GM10248 (cell line): Measurements from ENCODE around the gene HEATR5B.
"Not testable (repeated sequence)": the region's sequence is repeated elsewhere in the genome, so short reads cannot be mapped to it uniquely, and the experiment has no call there.

ENCODE experiments used
- CTCF ChIA-PET: fragments of 300-600 bp; sonication (Branson Sonifier 250); formaldehyde crosslinking; extraction: SDS; loops from one replicate; lab custom pipeline; 2021; ENCODE audit warnings: antibody characterized with exemption; lab: Yijun Ruan, JAX
- POLR2A ChIA-PET: fragments of 350-650 bp; sonication (Branson Sonifier 250); formaldehyde crosslinking; extraction: SDS; loops from one replicate; lab custom pipeline; 2020; ENCODE audit warnings: antibody characterized with exemption; lab: Yijun Ruan, JAX
- DNase-seq: peaks from one replicate; pipeline ENCODE4 v3.0.0; 2012; ENCODE audit errors: extremely low spot score
- CTCF ChIP-seq: IDR thresholded peaks from 2 replicates; pipeline ENCODE4 v1.5.1; 2012; ENCODE audit warnings: mild to moderate bottlenecking, low read depth; ENCODE audit errors: extremely low read depth, missing control alignments, control extremely low read depth

The HEATR5B gene

DNA sequence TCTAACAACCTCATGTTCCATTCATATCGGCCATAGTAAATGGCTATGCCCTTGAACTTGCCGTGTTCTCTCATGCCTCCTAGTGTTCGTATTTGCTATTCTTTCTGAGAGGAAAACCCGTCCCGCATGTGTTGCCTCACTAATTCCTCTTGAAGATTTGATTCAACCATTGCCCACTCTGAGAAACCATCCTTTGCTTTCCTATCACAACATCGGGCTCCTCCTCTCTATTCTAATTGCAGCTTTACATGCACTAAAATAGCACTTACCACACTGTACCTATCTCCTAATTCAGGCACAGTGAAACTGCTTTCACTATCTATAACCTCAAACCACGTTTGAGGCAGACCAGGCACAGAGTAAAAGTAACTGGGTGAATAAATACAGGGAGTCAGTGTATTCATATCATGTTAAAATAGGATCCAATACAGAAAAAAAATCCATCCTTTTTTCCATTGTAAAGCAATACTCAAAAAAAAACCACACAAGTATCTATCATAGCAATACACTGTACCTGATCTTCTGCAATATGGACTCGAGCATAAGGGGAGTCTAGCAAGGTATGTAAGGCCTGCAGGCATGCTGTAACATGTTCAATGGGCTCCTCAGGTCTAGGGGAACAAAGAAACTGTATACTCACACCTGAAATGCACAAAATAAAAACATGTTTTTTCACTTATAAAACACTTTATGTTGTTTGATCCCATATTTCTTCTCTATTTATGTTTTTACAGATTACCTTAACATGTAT lies 78.9 kb downstream of the HEATR5B start:
- CTCF ChIA-PET = interaction anchor here (1.2 kb wide), 1 partner anchor 35 kb away, joined by 3 read pairs; no protein-coding TSS in a partner anchor
- peak; percentile 31 for DNase-seq
- POLR2A ChIA-PET = no interaction called here
- TF ChIP-seq CTCF = peak; percentile 39

- ChIA-PET CTCF (interaction anchor here (1.1 to 1.3 kb wide), 5 partner anchors 12 to 28 kb away, joined by 3 to 4 read pairs (median 3); no protein-coding TSS in a partner anchor), POLR2A (no interaction called here)
- no peak for TF ChIP-seq CTCF
- no peak for DNase-seq
Measured at GRCh38 chr2:37000988-37001556, 83.1 kb downstream of the HEATR5B start.

GRCh38 chr2:37000318-37000717 lies 83.9 kb downstream of the HEATR5B start:
- no peak for TF ChIP-seq CTCF
- ChIA-PET POLR2A (no interaction called here), CTCF (no interaction called here)
- no peak for DNase-seq

DNA sequence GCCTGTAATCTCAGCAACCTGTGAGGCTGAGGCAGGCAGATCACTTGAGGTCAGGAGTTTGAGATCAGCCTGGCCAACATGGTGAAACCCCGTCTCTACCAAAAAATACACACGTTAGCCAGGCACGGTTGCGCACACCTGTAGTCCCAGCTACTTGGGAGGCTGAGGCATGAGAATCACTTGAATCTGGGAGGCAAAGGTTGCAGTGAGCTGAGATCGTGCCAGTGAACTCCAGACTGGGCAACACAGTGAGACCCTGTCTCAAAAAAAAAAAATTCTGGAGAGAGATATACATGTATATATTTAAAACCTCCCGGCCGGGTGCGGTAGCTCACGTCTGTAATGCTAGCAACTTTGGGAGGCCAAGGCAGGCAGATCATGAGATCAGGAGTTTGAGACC lies 84.8 kb downstream of the HEATR5B start:
- CTCF ChIA-PET, POLR2A ChIA-PET: not testable (repeated sequence)

DNA sequence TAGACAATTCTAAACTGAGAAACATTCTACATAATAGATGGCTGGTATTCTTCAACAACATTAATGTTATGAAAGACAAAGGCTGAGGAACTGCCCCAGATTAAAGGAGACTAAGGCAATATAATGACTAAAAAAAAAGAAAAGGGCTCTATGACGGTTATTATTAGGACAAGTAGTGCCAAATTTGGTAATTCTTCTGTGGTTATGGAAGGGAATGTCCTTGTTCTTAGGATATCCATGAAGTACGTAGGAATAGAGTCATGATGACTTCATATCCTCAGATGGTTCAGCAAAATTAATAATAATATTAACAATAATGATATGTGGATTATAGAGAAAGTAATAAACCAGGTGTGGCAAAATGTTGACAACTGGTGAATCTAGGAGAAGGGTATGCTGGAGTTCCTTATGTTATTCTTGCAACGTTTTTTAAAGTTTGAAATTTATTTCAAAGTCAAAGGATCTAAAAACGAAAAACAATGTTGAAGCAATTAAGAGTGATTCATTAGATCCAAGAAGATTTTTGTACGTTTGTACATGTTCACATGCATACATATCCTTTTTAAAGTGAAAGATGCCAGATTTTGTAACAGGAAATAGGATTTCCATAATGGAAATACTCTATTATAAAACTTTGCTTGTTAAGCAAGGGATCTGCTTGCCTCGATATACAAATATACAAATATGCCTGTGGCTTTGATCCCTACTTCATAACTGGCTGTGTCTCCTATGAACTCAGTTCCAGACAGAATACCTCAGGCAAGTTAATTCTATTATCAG lies 90.1 kb downstream of the HEATR5B start:
- CTCF ChIA-PET = no interaction called here
- POLR2A ChIA-PET = no interaction called here
- DNase-seq = no peak
- TF ChIP-seq CTCF = no peak

More for the DNA sequence above, 84.8 kb downstream of the HEATR5B start:
- DNase-seq = not testable (repeated sequence)

DNA sequence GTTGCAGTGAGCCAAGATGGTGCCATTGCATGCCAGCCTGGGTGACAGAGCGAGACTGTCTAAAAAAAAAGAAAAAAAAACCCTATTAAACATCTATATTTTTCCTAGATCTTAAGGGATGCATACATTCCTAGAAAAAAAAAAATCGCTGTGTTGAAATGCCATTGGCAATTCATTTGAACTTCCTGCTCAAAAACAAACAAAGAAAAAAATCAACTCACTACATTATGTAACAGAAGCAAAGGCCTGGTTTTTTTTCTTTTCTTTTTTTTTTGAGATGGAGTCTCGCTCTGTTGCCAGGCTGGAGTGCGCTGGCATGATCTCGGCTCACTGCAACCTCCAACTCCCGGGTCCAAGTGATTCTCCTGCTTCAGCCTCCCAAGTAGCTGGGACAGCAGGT lies 96.2 kb downstream of the HEATR5B start:
- CTCF ChIA-PET = interaction anchor here (1.3 to 1.6 kb wide), 2 partner anchors 11 to 14 kb away, joined by 3 to 4 read pairs; no protein-coding TSS in a partner anchor
- DNase-seq = no peak
- POLR2A ChIA-PET = interaction anchor here (0.5 kb wide), 1 partner anchor 18 kb away, joined by 4 read pairs; no protein-coding TSS in a partner anchor
- TF ChIP-seq CTCF = no peak
